ENCODE measurements around the gene SLC8A3.

SLC8A3 gene

DNA sequence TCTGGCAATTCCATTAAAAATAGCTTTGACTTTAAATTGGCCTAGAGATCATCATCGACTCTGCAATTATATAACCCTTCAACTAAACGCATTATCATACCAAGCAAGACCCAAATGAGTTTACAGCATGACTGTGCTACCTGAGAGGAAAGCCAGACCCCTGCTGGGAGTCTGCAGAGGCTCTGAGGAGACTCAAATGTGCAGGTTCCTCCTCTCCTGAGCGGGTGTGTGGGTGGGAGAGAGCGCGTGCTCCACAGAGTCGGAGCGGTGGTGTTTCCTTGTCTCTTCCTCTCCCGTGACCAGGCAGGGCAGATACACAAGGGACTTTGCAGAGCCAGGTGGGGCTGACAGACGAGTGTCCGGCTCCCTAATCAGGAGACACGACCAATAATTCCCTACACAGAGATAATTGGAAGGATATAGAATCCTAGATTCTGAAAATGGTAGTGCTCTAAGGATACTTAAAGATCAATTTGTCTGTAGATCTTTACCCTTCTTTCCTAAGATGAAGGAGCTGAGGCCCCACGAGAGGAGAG, 74.1 kb downstream of the SLC8A3 start:
- no peak for DNase-seq (ENCODE audit: low read depth)

DNA sequence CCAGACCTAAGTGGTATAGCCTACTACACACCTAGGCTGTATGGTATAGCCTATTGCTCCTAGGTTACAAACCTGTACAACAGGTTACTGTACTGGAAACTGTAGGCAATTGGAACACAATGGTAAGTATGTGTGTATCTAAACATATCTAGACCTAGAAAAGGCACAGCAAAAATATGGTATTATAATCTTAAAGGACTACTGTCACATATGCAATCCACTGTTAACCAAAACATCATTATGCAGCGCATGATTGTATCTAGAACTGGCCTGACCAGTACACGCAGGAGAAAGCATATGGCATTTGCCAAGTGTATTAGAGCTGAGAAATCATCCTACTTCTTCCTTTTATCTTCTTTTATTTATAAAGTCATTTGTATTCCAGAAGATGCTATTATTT, 75.5 kb downstream of the SLC8A3 start:
- no peak for DNase-seq (ENCODE audit: low read depth)

DNA sequence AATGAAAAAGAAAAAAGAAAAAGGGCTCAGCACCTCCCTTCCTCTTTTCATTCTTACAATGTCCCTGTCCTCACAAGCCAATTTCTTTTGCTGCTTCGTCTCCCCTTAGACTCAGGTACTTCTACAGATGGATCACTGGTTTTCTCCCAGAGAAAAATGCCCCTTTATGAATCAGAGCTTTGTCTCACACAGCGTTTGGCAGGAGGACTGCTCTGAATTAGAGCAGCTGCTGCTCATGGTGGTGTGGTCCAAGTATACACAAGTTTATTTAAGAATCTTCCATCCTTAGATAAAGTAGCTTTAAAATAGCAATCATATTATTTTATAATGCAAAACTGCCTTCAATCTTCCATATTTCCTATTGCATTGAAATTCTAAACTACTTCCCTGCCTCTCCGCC, 80.3 kb downstream of the SLC8A3 start:
- DNase-seq (ENCODE audit: low read depth), result no peak

DNA sequence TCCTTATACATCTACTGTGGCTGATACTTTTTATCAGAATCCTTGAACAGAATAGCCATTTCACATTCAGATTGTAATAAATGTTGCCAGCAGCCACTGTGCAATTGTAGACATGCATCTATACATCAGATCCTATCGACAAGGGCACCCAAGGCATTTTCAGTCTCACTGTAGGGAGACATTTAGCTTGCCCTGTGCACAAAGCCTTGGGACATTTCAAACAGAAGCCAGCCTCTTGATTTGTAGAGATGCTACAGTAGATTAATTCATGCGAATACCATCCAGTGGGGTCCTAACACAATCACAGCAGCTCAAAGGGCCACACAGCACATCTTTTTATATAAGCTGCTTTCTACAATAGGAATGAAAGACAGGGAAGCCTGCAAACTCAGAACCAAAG, 81.4 kb downstream of the SLC8A3 start:
- DNase-seq (ENCODE audit: low read depth), result no peak

DNA sequence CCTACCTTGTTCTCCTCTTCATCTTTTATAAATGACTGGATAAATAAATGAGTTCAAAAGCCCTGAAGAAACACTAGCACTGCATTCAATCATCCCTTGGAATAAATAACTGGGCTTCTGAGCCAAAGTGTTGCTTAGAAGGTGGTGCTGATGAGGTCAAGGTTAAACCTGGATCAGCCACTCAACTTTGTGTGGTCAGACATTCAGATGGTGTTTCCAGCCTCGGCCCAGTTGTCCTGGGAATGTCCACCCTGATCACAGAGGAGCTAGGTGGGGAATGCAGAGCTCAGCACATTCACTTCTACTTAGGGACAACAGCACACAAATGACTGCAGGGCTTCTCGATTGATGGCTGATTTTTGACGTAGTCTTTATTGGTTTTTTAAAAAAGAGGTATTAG, 88.7 kb downstream of the SLC8A3 start:
- no peak for DNase-seq (ENCODE audit: low read depth)

DNA sequence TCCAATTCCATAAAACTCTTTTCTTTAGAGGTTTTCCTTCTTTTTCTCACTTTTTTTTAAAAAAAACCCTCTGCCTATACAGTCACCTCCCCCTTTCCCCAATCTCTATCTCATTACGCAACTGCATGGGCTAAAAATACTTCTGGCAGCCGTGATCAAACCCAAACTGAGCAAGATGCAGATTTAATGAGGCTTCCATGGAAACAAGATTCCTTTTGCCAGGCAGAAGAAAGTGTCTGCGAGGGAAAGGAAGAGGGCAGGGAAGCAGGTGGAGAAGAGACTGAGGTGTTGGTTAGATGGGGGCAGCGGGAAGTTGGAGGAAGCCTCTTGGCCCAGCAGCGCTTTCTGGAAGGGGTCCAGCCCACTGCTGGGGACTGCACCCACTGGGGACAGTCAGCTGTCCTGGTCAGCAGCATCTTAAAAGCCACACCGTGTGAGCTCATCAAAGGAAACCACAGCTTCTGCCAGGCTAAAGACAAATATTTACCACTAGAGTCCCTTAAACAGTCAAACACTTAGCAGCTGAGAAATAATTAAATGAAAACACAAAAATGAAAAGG, 90.4 kb downstream of the SLC8A3 start:
- no peak for DNase-seq (ENCODE audit: low read depth)

DNA sequence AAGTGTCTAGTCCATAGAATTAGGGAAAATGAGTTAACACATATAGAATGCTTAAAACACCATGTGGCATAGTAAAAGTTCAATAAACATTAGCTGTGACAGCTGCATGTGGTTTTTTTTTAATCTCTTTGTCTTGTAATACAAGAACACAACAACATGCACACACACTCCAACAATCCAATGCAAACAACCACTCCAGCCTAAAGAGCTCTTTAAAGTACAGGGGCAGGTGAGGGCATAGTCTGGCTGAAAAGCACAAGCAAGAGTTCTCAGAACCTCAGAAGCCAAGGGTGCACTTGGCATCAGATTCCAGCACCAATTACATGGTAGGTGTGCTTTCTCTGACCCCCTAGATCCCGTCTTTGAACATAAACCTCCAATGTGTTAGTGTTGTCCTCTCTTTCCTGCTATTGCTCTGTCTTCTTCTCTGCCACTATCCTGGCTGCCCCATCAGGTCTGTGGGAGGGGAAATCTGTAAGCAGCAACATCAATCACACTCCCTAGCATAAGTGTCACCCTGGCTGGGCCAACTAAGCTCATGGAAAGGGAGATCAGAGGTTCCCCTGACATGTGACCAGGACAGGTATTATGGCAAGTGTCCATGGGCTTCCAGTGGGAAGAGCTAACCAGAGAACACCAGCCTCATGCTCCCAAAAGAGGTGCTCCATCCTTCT, 91.0 kb downstream of the SLC8A3 start:
- DNase-seq (ENCODE audit: low read depth), result no peak

DNA sequence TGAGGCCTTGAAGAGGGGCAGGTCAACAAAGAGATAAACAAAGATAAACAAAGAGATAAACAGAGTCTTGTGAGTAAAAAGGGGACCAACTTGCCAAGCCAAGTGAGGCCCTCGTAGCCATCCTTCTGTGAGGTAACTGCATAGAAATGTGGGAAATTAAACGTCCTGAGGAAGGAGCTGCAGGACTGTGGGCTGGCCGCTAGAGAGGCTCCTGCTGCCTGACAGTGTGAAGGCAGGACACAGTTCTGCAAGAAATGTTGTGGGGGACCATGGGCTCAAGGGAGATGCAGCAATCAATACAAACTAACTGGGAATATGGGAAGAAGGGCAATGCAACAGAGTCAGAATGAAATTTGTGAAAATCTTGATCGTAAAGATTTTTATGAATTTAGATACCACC, 91.9 kb downstream of the SLC8A3 start:
- DNase-seq (ENCODE audit: low read depth), result no peak

DNA sequence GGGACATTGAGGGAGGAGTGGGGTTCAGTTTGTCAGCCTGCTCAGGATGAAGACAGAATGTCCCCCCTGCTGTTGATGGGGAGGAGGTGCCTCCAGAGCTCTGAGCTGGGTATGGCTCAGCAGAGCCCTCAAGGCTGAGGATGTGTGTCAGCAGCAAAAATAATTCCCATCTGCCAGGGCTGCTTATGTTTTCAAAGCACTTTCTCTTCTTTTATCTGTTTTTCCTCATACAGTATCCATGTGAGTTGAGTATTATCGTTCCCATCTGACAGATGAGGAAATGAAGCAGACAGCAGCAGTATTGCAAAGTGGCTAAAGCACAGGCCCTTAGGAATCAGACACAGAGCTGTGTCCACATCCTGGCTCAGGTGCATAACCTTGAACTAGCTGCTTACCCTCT, 94.1 kb downstream of the SLC8A3 start:
- DNase-seq (ENCODE audit: low read depth), result no peak

DNA sequence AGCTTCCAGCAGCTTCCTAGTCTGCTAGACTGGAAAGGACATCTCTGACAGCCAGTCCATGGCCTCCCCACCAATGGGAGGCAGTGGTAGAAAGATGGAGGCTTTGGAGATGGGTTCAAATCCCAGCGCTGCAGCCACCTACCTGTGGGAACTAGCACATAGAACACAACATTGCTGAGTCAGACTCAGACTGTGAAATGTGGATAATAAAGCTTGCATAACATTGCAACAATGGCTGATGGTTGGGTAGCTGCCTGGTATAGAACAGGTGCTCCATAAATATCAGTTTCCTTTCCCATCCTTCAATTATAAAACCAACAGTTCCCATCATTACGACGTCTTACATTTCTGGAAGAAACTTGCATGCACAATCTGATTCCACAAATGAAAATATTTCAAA, 94.6 kb downstream of the SLC8A3 start:
- DNase-seq (ENCODE audit: low read depth), result no peak

DNA sequence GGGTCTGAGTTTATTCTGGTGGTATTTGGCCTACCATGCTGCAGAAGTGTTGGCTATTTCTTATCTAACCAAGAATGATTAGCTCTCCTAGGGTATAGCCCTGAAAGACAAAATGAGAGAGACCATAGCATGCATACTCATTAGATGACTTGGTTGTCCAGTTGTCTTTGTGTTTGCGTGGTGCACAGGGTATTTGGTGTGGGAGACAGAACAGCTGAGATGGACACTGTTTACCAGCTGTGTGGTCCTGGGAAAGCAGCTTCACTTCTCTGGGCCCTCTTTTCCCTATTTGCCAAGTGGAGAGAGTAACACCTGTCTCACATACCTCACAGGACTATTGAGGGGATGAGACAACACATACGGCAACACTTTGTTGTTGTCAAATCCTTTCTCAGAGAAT, 95.6 kb downstream of the SLC8A3 start:
- DNase-seq (ENCODE audit: low read depth), result no peak

DNA sequence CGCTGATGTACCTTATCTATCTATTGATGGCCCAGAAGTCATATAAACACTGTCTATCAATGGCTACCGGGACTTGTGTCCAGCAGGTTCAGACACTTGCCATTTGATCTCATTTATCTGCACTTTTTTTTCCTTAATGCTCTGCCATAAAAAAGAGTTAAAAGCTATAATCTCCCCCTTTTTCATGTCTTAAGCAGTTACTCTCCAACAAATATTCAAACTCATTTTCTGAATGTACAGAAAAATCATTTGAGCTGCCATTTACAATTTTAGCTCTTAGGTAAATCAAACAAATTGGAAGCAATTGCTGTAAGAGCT, 101.4 kb downstream of the SLC8A3 start:
- no peak for DNase-seq (ENCODE audit: low read depth)

DNA sequence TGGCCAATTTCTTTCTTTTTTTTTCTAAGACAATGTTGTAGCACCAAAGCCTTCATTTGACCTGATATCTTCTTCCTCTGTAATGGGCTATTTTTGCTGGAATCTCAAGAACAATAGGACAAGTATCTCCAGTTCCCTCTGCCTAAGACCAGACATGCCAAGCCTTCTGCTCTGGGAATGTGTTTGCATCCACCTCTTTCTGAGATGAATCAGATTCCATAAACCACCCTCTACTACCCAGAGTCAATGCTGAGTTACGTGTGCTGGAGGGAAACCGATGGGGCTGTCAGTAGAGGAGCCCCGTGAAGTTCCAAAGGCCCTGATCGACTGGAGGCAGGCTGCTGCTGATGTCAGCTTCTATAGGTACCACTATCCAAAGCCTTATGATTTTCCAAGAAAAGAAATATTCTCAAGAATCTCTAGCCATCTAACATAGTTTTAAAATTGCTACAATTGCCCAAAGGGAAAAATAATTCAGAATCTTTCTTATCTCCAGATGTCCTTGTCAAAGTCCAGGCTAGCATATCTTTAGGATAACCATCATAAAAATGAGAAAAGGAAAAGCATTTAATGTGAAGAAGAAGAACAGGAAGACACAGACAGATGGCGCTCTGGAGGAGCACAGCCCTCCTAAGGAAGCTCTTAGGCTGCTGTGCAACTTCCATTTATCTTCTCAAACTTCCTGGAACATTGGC, 101.9 kb downstream of the SLC8A3 start:
- no peak for DNase-seq (ENCODE audit: low read depth)

DNA sequence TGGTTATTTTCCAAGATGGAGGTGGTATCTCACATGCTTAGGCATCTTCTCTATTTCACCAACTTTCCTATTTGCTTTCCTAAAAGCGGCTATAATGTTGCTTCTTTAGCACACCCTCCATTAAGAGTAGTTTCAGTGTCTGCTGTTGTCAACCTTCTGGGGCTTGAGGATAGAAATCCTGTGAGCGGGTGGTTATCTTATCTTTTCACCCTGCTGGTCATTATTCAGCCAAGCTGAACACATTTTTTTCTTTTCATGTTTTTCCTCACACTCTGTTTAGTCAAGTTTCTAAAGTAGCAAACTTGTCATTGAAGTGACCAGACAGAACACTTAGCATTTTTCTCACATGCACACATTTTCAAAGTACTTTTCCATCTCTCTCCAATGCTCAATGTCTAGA, 104.5 kb downstream of the SLC8A3 start:
- no peak for DNase-seq (ENCODE audit: low read depth)

DNA sequence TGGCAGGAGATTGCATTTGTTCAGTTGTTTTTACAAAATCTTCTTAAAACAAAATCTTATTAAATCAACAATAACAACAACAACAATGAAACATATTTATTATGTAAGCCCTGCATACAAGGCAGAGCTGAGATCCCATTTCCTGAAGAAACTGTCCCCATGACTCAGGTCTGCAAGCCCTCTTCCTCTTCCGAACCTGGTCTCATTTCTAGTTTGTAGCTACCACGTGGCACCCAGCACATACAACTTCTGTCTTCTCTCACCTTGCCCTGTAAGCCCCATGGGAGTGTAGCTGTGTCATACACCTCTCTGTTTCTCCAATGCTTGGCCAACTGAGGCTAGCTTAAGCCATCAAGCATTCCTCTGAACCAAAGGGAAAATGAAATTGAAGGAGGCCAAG, 106.4 kb downstream of the SLC8A3 start:
- no peak for DNase-seq (ENCODE audit: low read depth)

DNA sequence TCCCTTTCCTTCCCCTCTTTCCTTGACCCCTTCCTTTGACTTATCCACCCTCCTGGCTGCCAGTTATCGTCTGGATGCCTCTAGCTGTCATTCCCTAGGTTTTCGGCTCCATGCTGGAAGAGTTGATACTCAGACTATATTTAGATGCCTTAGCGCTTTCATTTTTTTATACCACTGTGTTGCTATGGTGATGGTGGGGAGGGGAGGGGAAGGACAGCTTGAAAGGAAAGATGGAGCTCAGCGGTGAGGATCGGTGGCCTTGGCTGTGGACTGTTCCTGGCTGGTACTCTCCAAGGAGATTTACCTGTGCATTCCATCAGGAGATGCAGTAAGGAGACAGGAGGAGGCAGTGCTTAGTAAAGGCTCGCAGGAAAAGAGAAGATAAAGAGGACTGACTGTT, 108.7 kb downstream of the SLC8A3 start:
- no peak for DNase-seq (ENCODE audit: low read depth)

DNA sequence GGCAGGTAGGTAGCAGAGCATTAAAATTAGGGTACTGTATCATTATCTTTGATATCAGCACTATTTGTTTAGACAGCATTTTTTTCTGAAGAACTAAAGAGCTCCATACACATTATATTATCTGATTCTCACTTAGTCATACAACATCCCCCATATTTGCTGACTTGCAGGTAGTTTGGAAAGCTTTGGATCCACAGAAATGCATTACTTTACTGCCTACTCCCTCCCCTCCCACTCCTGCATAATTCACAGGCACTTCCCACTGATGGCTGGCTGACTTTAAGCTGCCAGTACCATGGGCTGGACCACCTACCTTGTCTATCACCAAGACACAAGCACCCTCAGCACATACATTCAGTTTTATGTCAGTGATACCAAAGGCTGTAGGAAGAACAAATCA, 110.4 kb downstream of the SLC8A3 start:
- DNase-seq (ENCODE audit: low read depth), result no peak

DNA sequence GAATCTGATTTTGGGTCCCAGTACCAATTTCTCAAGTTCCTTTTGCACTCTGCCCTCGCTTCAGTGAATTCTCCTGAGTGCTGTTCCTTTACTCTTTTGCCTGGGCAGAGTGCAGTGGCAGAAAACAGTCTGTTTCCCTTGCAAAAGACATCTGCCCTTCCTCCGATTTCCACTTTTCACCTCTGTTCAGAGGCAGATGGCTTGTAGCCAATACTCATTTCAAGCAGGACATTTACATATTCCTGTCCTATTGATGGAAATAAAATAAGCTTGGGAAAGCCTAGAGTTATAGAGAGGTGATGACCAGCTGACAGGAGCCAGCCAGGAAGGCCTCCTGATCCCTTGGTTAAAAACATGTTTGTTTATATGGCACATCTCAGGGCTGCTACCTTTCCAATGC, 111.0 kb downstream of the SLC8A3 start:
- DNase-seq (ENCODE audit: low read depth), result no peak

DNA sequence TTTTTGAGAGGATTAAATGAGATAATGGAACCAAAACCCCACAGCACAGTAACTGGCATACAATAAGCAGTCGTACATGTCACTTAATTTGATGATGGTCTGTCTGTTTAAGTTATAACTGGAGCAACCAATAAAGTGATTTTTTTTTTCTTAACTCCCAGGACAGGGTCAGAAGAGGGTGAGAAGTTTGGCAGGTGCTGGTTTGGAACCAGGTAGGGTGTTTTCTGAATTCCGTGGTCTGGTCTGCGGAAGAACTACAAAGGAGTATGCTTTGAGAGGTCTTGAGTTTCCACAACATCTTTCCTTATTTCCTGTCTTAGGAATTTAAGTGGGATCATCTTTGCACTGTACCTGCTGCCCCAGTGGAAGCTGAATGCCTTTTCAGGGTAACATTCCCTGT, 111.7 kb downstream of the SLC8A3 start:
- DNase-seq (ENCODE audit: low read depth), result no peak

DNA sequence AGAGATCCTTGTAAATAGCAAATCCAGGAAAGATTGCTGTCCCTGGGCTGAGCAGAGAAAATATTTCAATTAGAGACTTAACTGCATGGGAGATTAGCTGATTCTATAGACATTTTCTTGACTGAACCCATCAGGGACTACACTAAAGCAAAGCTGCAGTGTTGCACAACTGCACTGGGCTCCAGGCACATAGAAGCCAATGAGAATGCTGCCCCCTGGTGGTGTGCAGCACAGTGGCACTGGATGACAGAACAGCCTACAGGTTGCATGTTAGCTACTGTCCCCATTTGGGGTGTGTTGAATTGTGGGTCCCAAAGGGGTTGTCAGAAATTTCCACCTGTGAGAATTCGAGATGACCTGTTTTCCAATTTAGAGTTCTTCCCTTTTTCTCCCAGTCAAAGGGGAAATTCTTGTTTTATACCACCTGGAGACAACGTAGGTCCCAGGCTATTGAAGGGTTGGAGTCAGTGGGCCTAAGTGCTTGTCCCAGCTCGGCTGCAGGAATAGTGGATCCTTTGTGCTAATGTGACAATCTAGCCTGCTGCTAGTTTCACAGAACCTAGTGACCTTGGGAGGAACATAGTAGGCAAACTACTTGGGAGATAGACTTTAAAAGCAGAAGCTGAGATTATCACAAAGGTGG, 114.7 kb downstream of the SLC8A3 start:
- DNase-seq (ENCODE audit: low read depth), result peak; percentile 6

DNA sequence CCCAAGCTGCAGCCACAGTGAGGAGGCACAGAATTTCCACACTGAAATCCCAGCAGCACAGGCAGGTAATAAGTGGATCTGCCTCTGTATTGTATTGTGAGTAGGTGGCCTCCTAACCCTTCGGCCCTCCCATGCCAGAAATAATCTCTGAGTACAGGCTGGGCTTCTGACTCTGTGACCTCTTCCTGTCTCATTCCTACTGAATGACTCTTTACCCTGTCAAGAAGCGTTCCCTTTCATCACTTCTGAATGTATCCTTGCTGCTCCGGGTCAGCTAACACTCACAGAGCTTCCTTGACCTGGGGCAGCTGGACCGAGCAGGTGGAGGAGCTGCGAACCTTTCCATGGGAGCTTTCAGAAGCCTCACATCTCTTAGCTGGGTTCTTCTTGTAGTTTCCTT, 119.6 kb downstream of the SLC8A3 start:
- DNase-seq (ENCODE audit: low read depth), result no peak

DNA sequence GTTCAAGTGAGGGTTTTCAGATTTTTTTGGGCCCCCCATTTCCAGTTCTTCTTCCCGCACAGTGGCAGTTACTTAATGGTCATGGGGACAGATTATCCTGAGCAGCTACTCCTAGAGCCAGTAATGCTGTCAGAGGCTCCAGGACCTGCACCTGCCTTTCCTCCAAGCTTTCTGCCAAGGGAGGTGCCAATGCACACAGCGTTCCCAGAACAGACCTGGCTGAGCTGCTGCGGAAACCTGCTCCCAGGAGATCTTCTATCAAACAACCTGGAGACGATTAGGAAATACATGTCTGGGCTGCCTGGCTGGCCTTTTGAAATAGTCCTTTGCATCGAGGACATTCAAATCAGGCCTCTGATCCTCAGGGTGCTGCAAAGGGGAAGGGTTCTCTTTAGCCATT, 120.9 kb downstream of the SLC8A3 start:
- DNase-seq (ENCODE audit: low read depth), result no peak

DNA sequence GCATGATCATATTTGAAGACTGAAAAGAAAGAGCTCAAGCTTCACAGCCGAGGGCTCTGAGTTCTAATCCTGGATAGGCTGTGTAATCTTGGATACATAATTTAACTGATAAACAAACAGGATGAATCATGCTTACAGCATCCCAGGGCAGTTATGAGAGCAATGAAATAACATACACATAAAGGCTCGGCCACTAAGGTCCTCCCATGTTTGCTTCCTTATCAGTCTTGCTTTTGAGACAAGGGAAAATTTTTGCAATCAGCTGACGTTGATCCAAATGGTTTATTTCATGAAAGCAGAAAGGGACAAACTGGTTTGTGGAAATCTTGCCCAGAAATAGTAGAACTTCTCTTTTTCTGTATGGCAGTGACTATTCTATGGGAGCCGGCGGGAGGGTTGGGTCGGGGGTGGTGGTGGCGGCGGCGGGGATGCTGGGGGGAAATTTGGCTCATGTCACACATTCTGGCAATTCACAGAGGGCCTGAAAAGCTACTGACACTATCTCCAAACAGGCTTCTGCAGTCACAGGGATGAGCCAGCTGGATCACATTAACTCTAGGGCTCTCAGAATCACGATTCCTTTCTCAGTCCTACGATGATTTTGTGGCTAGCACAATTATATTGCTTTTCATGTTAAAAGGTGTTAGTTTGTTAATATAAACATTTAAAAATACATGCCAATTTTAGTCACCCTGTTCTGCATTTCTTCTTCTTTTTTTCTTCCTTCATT, 124.5 kb downstream of the SLC8A3 start:
- no peak for DNase-seq (ENCODE audit: low read depth)
